HUES64 (cell line): ENCODE results near the gene FAAH2.
"Not testable (repeated sequence)": the region's sequence is repeated elsewhere in the genome, so short reads cannot be mapped to it uniquely, and the experiment has no call there.

Source experiments
- H3K27ac ChIP-seq: 2 replicates; pipeline ENCODE4 v1.7.0; 2013; ENCODE audit warnings: low read depth, low read length, inconsistent platforms
- H3K27me3 ChIP-seq: 2 replicates; pipeline ENCODE4 v1.6.1; 2013; ENCODE audit warnings: mild to moderate bottlenecking, low read length; ENCODE audit not compliant: insufficient read depth
- H3K36me3 ChIP-seq: 2 replicates; pipeline ENCODE4 v1.6.1; 2013; ENCODE audit warnings: mild to moderate bottlenecking, low read length; ENCODE audit not compliant: insufficient read depth
- H3K4me1 ChIP-seq: 2 replicates; pipeline ENCODE4 v1.6.1; 2013; ENCODE audit warnings: mild to moderate bottlenecking, low read length, moderate library complexity; ENCODE audit not compliant: insufficient read depth
- H3K4me3 ChIP-seq: 2 replicates; pipeline ENCODE4 v1.5.1; 2013; ENCODE audit warnings: mild to moderate bottlenecking, low read length, moderate library complexity
- H3K9ac ChIP-seq: 2 replicates; pipeline ENCODE4 v1.6.1; 2013; ENCODE audit warnings: mild to moderate bottlenecking, low read depth, low read length
- H3K9me3 ChIP-seq: 2 replicates; pipeline ENCODE4 v1.6.1; 2013; ENCODE audit warnings: low read depth, low read length; ENCODE audit not compliant: insufficient read depth
- WGBS: fragments of 150-250, 120-280 bp; methylation state at CpG from one replicate; pipeline ENCODE4 v1.1.7; 2013; ENCODE audit warnings: missing lambda C conversion rate; 5-methylcytosine and 5-hydroxymethylcytosine counted together

FAAH2 gene

GRCh38 chrX:57394162-57394561 lies 107.7 kb downstream of the FAAH2 start:
- H3K4me1 ChIP-seq, H3K27ac ChIP-seq, H3K27me3 ChIP-seq, H3K9ac ChIP-seq, H3K9me3 ChIP-seq, H3K4me3 ChIP-seq, H3K36me3 ChIP-seq: not testable (repeated sequence)
- WGBS: 95% methylated on average over 5 of the region's 7 CpGs

GRCh38 chrX:57403191-57403590 lies 116.7 kb downstream of the FAAH2 start:
- 65% methylated on average over 4 of the region's 5 CpGs for WGBS
- not testable (repeated sequence) for H3K36me3 ChIP-seq, H3K4me1 ChIP-seq, H3K27me3 ChIP-seq, H3K27ac ChIP-seq, H3K9ac ChIP-seq, H3K9me3 ChIP-seq, H3K4me3 ChIP-seq

GRCh38 chrX:57406149-57406548 lies 119.6 kb downstream of the FAAH2 start:
- 91% methylated on average over 5 of the region's 5 CpGs for WGBS
- Histone ChIP-seq H3K9me3 (0 out of 2 replicates have a peak, but pooled peaks cover 5% of the 10 kb centered on the region), H3K27ac (no peak overlapping the region), H3K4me3 (no peak overlapping the region), H3K27me3 (no peaks in the 10 kb centered on the region), H3K4me1 (no peaks in the 10 kb centered on the region), H3K36me3 (no peaks in the 10 kb centered on the region), H3K9ac (no peak overlapping the region)

- no peak overlapping the region for H3K27ac ChIP-seq
- H3K9ac ChIP-seq: no peak overlapping the region
- no peaks in the 10 kb centered on the region for H3K27me3 ChIP-seq
- no peaks in the 10 kb centered on the region for H3K9me3 ChIP-seq
- H3K36me3 ChIP-seq: no peaks in the 10 kb centered on the region
- no peaks in the 10 kb centered on the region for H3K4me1 ChIP-seq
- H3K4me3 ChIP-seq: no peak overlapping the region
- WGBS: 47% methylated on average over 3 of the region's 4 CpGs
Observed at GRCh38 chrX:57417827-57418226, 131.3 kb downstream of the FAAH2 start.

GRCh38 chrX:57422289-57422688 lies 135.8 kb downstream of the FAAH2 start:
- Histone ChIP-seq H3K4me3 (no peak overlapping the region), H3K36me3 (no peaks in the 10 kb centered on the region), H3K4me1 (no peaks in the 10 kb centered on the region), H3K27ac (no peak overlapping the region), H3K27me3 (no peaks in the 10 kb centered on the region), H3K9me3 (no peaks in the 10 kb centered on the region), H3K9ac (no peak overlapping the region)
- WGBS: 96% methylated on average over 2 of the region's 2 CpGs

GRCh38 chrX:57422790-57423189 lies 136.3 kb downstream of the FAAH2 start:
- H3K36me3 ChIP-seq: no peaks in the 10 kb centered on the region
- H3K27me3 ChIP-seq: no peaks in the 10 kb centered on the region
- no CpG with 5 or more reads among the region's 2 CpGs for WGBS
- no peak overlapping the region for H3K27ac ChIP-seq
- no peaks in the 10 kb centered on the region for H3K4me1 ChIP-seq
- H3K9me3 ChIP-seq: no peaks in the 10 kb centered on the region
- H3K4me3 ChIP-seq: no peak overlapping the region
- no peak overlapping the region for H3K9ac ChIP-seq

- H3K27ac ChIP-seq: no peak overlapping the region
- no peaks in the 10 kb centered on the region for H3K4me1 ChIP-seq
- 77% methylated on average over 5 of the region's 5 CpGs for WGBS
- no peak overlapping the region for H3K9ac ChIP-seq
- H3K9me3 ChIP-seq: 0 out of 2 replicates have a peak, but pooled peaks cover 5% of the 10 kb centered on the region
- no peak overlapping the region for H3K4me3 ChIP-seq
- H3K27me3 ChIP-seq: no peaks in the 10 kb centered on the region
- H3K36me3 ChIP-seq: no peaks in the 10 kb centered on the region
Observed at GRCh38 chrX:57445076-57445475, 158.6 kb downstream of the FAAH2 start.

GRCh38 chrX:57445832-57446231 lies 159.3 kb downstream of the FAAH2 start:
- Histone ChIP-seq H3K27ac (no peak overlapping the region), H3K9me3 (0 out of 2 replicates have a peak, but pooled peaks cover 5% of the 10 kb centered on the region), H3K4me3 (no peak overlapping the region), H3K4me1 (no peaks in the 10 kb centered on the region), H3K9ac (no peak overlapping the region), H3K36me3 (no peaks in the 10 kb centered on the region), H3K27me3 (no peaks in the 10 kb centered on the region)
- WGBS: 94% methylated on average over 1 of the region's 1 CpG

- no peaks in the 10 kb centered on the region for H3K36me3 ChIP-seq
- no peak overlapping the region for H3K27ac ChIP-seq
- H3K9me3 ChIP-seq: 0 out of 2 replicates have a peak, but pooled peaks cover 5% of the 10 kb centered on the region
- 80% methylated on average over 2 of the region's 2 CpGs for WGBS
- H3K4me3 ChIP-seq: no peak overlapping the region
- no peak overlapping the region for H3K9ac ChIP-seq
- H3K4me1 ChIP-seq: no peaks in the 10 kb centered on the region
- H3K27me3 ChIP-seq: no peaks in the 10 kb centered on the region
Observed at GRCh38 chrX:57447856-57448255, 161.3 kb downstream of the FAAH2 start.

GRCh38 chrX:57451426-57452020 lies 165.0 kb downstream of the FAAH2 start:
- Histone ChIP-seq H3K4me1 (no peaks in the 10 kb centered on the region), H3K4me3 (no peak overlapping the region), H3K9me3 (0 out of 2 replicates have a peak, but pooled peaks cover 5% of the 10 kb centered on the region), H3K27me3 (no peaks in the 10 kb centered on the region), H3K36me3 (no peaks in the 10 kb centered on the region), H3K27ac (no peak overlapping the region), H3K9ac (no peak overlapping the region)
- 100% methylated on average over 2 of the region's 3 CpGs for WGBS

- no peaks in the 10 kb centered on the region for H3K27me3 ChIP-seq
- H3K36me3 ChIP-seq: no peaks in the 10 kb centered on the region
- WGBS: 64% methylated on average over 4 of the region's 4 CpGs
- H3K4me3 ChIP-seq: no peak overlapping the region
- H3K27ac ChIP-seq: no peak overlapping the region
- no peaks in the 10 kb centered on the region for H3K4me1 ChIP-seq
- H3K9ac ChIP-seq: no peak overlapping the region
- 0 out of 2 replicates have a peak, but pooled peaks cover 2% of the 10 kb centered on the region for H3K9me3 ChIP-seq
Observed at GRCh38 chrX:57453901-57454300, 167.4 kb downstream of the FAAH2 start.

- Histone ChIP-seq H3K9ac (no peak overlapping the region), H3K9me3 (no peaks in the 10 kb centered on the region), H3K4me3 (no peak overlapping the region), H3K27me3 (no peaks in the 10 kb centered on the region), H3K4me1 (no peaks in the 10 kb centered on the region), H3K36me3 (no peaks in the 10 kb centered on the region), H3K27ac (no peak overlapping the region)
- 96% methylated on average over 5 of the region's 6 CpGs for WGBS
Observed at GRCh38 chrX:57481514-57481913, 195.0 kb downstream of the FAAH2 start.
